ENCODE measurements around the gene ZNF862.

- no peak for TF ChIP-seq POLR2A (IDR thresholded peaks at IDR 0.05)
- TF ChIP-seq CTCF (IDR thresholded peaks at IDR 0.05): no peak
- no peak for TF ChIP-seq EP300 (IDR thresholded peaks at IDR 0.05)
These were observed 36.5 kb downstream of the ZNF862 start for GRCh38 chr7:149874644-149875028.
